ENCODE data around the gene PLAAT2. TPM values are rescaled to one million over a fixed set of nuclear protein-coding genes. Genes with fewer than 3 reads are reported as not detected.

The PLAAT2 gene
- total and polyA plus RNA-seq, 10 of the 15 experiments (the other 5 are each of a cell fraction or from before 2014, with no cell fraction given): 4.6 to 25.9 (median 8.6) TPM

- TF ChIP-seq NBN (IDR thresholded peaks at IDR 0.05): no peak
- no peak for TF ChIP-seq IRF5 (IDR thresholded peaks at IDR 0.05; ENCODE audit: borderline replicate concordance)
- TF ChIP-seq RFX5 (IDR thresholded peaks at IDR 0.05; ENCODE audit: low read depth, low read length): no peak
These were observed 47.6 kb upstream of the PLAAT2 start (continued) for GRCh38 chr11:63610604-63611394.

GRCh38 chr11:63609971-63610580, 46.9 kb upstream of the PLAAT2 start:
- CTCF ChIA-PET: no interaction called here
- WGBS (ENCODE audit: insufficient coverage, insufficient replicate concordance, low lambda C conversion rate, missing lambda C conversion rate): 55% methylated on average over 14 of the region's 14 CpGs

More at GRCh38 chr11:63609971-63610580, 46.9 kb upstream of the PLAAT2 start:
- intact Hi-C loops (cut with micrococcal nuclease; ENCODE audit: unreplicated experiment): no loop called here
- no peak overlapping the region for H3K27ac ChIP-seq (ENCODE audit: control insufficient read depth, insufficient read depth)
- H2AFZ ChIP-seq (ENCODE audit: control insufficient read depth, low read depth, low read length): no peak overlapping the region
- RAD21 ChIA-PET (ENCODE audit: unreplicated experiment): interaction anchor here (0.6 kb wide), 1 partner anchor 21 kb away, joined by 3 read pairs; no protein-coding TSS in a partner anchor
- H3K9ac ChIP-seq (ENCODE audit: control insufficient read depth, insufficient read depth, low read length): no peak overlapping the region
- H3K27me3 ChIP-seq (replicated peaks in 1 of 2; ENCODE audit: control insufficient read depth in 2 of 2, insufficient read depth in 2 of 2, low read length in 1 of 2): no peaks in the 10 kb centered on the region; a peak in 1 of 4 replicates
- no peaks in the 10 kb centered on the region for H3K79me2 ChIP-seq (ENCODE audit: control insufficient read depth, insufficient read depth, low read length)
- SMC1A ChIA-PET (ENCODE audit: uncharacterized antibody, unreplicated experiment): interaction anchor here (1.1 kb wide), 1 partner anchor 131 kb away, joined by 5 read pairs; no protein-coding TSS in a partner anchor
- ATAC-seq: no peak
- H3K4me3 ChIP-seq: no peak overlapping the region
- in situ Hi-C loops (cut with MboI): no loop called here
- no TSS peak for BruUV-seq (replicated peaks)
- no peaks in the 10 kb centered on the region for H3K9me3 ChIP-seq (replicated peaks; ENCODE audit: control insufficient read depth, insufficient read depth, low read length)
- POLR2A ChIA-PET: no interaction called here
- TF ChIP-seq GABPA (IDR thresholded peaks at IDR 0.05; ENCODE audit: low read depth) (no peak), EED (IDR thresholded peaks at IDR 0.05; ENCODE audit: low read depth) (no peak), ZBED1 (IDR thresholded peaks at IDR 0.05; ENCODE audit: borderline replicate concordance) (no peak), PKNOX1 (IDR thresholded peaks at IDR 0.05) (no peak), SREBF2 (IDR thresholded peaks at IDR 0.05; ENCODE audit: low read length) (no peak), CBX5 (IDR thresholded peaks at IDR 0.05; ENCODE audit: low read depth) (no peak), E2F4 (IDR thresholded peaks at IDR 0.05; ENCODE audit: low read depth, low read length) (no peak), ZNF24 (IDR thresholded peaks at IDR 0.05) (no peak)
- peaks cover 4% of the 10 kb centered on the region for H3K4me1 ChIP-seq (ENCODE audit: control insufficient read depth, insufficient read depth, low read length)
- no peaks in the 10 kb centered on the region for H3K36me3 ChIP-seq (ENCODE audit: control insufficient read depth in 2 of 2, insufficient read depth in 2 of 2, low read length in 1 of 2)
- no peak overlapping the region for H3K4me2 ChIP-seq (ENCODE audit: control insufficient read depth, insufficient read depth)
- FAIRE-seq: no peak
- no peak for DNase-seq (ENCODE audit: low read depth, low spot score)
- H4K20me1 ChIP-seq (ENCODE audit: control insufficient read depth, insufficient read depth): no peaks in the 10 kb centered on the region

All from GM12878 (cell line).